B cell (primary cell): ENCODE measurements around the gene CXCL12. TPM values are rescaled to one million over a fixed set of nuclear protein-coding genes. Genes with fewer than 3 reads are reported as not detected.

Experiments
- ATAC-seq: fragments of 200-7000 bp; cut with Tn5 transposase; one replicate; pipeline ENCODE4 v1.10.0; 2021; ENCODE audit warnings: low read depth, mild to moderate bottlenecking, moderate number of reproducible peaks, moderate library complexity
- CTCF ChIA-PET: fragments of 350-600 bp; sonication (Branson Sonifier 250); formaldehyde crosslinking; loops from one replicate; lab custom pipeline; 2021; ENCODE audit warnings: antibody characterized with exemption, inconsistent platforms; lab: Charles Lee
- POLR2A ChIA-PET: fragments of 350-600 bp; sonication (Branson Sonifier 250); formaldehyde crosslinking; loops from one replicate; lab custom pipeline; 2021; ENCODE audit warnings: antibody characterized with exemption; lab: Charles Lee
- DNase-seq: peaks from one replicate; pipeline ENCODE4 v3.0.0; 2013
- H2AFZ ChIP-seq: 2 replicates; pipeline ENCODE4 v1.6.1; 2012; ENCODE audit warnings: mild to moderate bottlenecking, low read depth, low read length; ENCODE audit not compliant: insufficient read depth, poor library complexity, severe bottlenecking
- H3K27ac ChIP-seq, 2 donors: 1 replicate in 1 of 2; 2 replicates in 1 of 2; pipeline ENCODE4 v1.5.1; 2012 to 2013; ENCODE audit warnings: low read length in 2 of 2, mild to moderate bottlenecking in 2 of 2, moderate library complexity in 1 of 2
- H3K27me3 ChIP-seq, 4 experiments: fragments of 200-600 bp in 1 of 4; sonication (generic) in 1 of 4; replicated peaks in 1 of 4; 1 replicate in 2 of 4; 2 replicates in 2 of 4; pipeline versions ENCODE4 v1.6.1 to v1.7.0; 2013 to 2016; ENCODE audit warnings: low read length in 3 of 4, mild to moderate bottlenecking in 2 of 4, mixed read lengths in 1 of 4, moderate library complexity in 1 of 4; ENCODE audit not compliant: insufficient read depth in 4 of 4, control insufficient read depth in 3 of 4; ENCODE audit errors: control extremely low read depth in 1 of 4
- H3K36me3 ChIP-seq, 2 experiments: replicated peaks in 1 of 2; 1 replicate in 1 of 2; 2 replicates in 1 of 2; pipeline versions ENCODE4 v1.6.1 to v1.7.1; 2013; ENCODE audit warnings: low read length in 1 of 2; ENCODE audit not compliant: insufficient read depth in 2 of 2, control insufficient read depth in 1 of 2; ENCODE audit errors: control extremely low read depth in 1 of 2, extremely low read depth in 1 of 2
- H3K4me1 ChIP-seq, 2 donors: fragments of 200-600 bp in 1 of 2; sonication (generic) in 1 of 2; 1 replicate in 1 of 2; 2 replicates in 1 of 2; pipeline versions ENCODE4 v1.5.1 to v1.6.1; 2013 to 2017; ENCODE audit warnings: low read length in 2 of 2; ENCODE audit not compliant: control insufficient read depth in 2 of 2, insufficient read depth in 2 of 2
- H3K4me2 ChIP-seq: replicated peaks from 2 replicates; pipeline ENCODE3; 2012; ENCODE audit warnings: mild to moderate bottlenecking, low read depth, low read length; ENCODE audit not compliant: poor library complexity, severe bottlenecking
- H3K4me3 ChIP-seq, 5 experiments: fragments of 200-600 bp in 1 of 5; sonication (generic) in 1 of 5; 1 replicate in 3 of 5; 2 replicates in 2 of 5; pipeline versions ENCODE4 v1.5.1 to v1.7.0; 2011 to 2016; ENCODE audit warnings: low read length in 4 of 5, mild to moderate bottlenecking in 4 of 5, low read depth in 2 of 5, control low read depth in 1 of 5, moderate library complexity in 1 of 5; ENCODE audit not compliant: insufficient read depth in 1 of 5; ENCODE audit errors: control extremely low read depth in 1 of 5, extremely low read depth in 1 of 5
- H3K79me2 ChIP-seq: fragments of 200-600 bp; sonication (generic); one replicate; pipeline ENCODE4 v1.6.0; 2016; ENCODE audit warnings: low read length; ENCODE audit not compliant: control insufficient read depth, insufficient read depth
- H3K9ac ChIP-seq: fragments of 200-600 bp; sonication (generic); 2 replicates; pipeline ENCODE4 v1.6.1; 2017; ENCODE audit warnings: mild to moderate bottlenecking, low read length, moderate library complexity
- H3K9me3 ChIP-seq, 3 donors: one replicate each; pipeline versions ENCODE4 v1.6.1 to v1.7.1; 2013; ENCODE audit warnings: low read length in 2 of 3; ENCODE audit not compliant: control insufficient read depth in 2 of 3, insufficient read depth in 1 of 3; ENCODE audit errors: control extremely low read depth in 1 of 3
- H4K20me1 ChIP-seq: 2 replicates; pipeline ENCODE4 v1.6.0; 2012; ENCODE audit warnings: mild to moderate bottlenecking, low read length; ENCODE audit not compliant: insufficient read depth, control insufficient read depth, poor library complexity, severe bottlenecking
- H3K27ac Mint-ChIP-seq: one replicate; pipeline ENCODE4 v1.8.0; 2021; ENCODE audit warnings: mixed read lengths
- H3K27me3 Mint-ChIP-seq: one replicate; pipeline ENCODE4 v1.8.0; 2021; ENCODE audit warnings: mixed read lengths
- H3K4me1 Mint-ChIP-seq: one replicate; pipeline ENCODE4 v1.8.0; 2021; ENCODE audit warnings: mixed read lengths
- H3K4me3 Mint-ChIP-seq: one replicate; pipeline ENCODE4 v1.8.0; 2021; ENCODE audit warnings: mixed read lengths
- H3K9me3 Mint-ChIP-seq: one replicate; pipeline ENCODE4 v1.8.0; 2022; ENCODE audit warnings: mixed read lengths; ENCODE audit not compliant: insufficient read depth
- CTCF ChIP-seq: fragments of 200-600 bp; IDR thresholded peaks from one replicate; pipeline ENCODE4 v1.8.0; 2022; ENCODE audit warnings: antibody characterized with exemption, mild to moderate bottlenecking
- EZH2 ChIP-seq: IDR thresholded peaks from 2 replicates; pipeline ENCODE4 v1.6.1; 2012; ENCODE audit warnings: borderline replicate concordance, low read depth, mild to moderate bottlenecking, moderate library complexity, low read length; ENCODE audit not compliant: insufficient read depth, poor library complexity, severe bottlenecking
- WGBS: methylation state at CpG from one replicate; pipeline ENCODE4 v1.1.5; 2013; ENCODE audit warnings: missing lambda C conversion rate; ENCODE audit not compliant: insufficient coverage; 5-methylcytosine and 5-hydroxymethylcytosine counted together
- intact Hi-C: fragments of 100-400 bp; cut with micrococcal nuclease; formaldehyde crosslinking; loops from one replicate; pipeline ENCODE4 v1.10.0; 2022
- polyA plus RNA-seq: library from polyadenylated mRNA; depleted of rRNA; stranded (reverse); fragments of >200 nt; gene quantifications from 2 replicates; pipeline ENCODE4 v1.2.3, GENCODE V29; 2012
- total RNA-seq, 2 donors: library from RNA; stranded (reverse); fragments of 120-200 nt in 1 of 2; gene quantifications; 1 replicate in 1 of 2; 2 replicates in 1 of 2; pipeline versions ENCODE4 v1.2.3 to v1.2.4, GENCODE V29; 2013 to 2022

The CXCL12 gene
- total and polyA plus RNA-seq, 2 donors (not counting 1 experiment from before 2014, with no cell fraction given): not detected

DNA sequence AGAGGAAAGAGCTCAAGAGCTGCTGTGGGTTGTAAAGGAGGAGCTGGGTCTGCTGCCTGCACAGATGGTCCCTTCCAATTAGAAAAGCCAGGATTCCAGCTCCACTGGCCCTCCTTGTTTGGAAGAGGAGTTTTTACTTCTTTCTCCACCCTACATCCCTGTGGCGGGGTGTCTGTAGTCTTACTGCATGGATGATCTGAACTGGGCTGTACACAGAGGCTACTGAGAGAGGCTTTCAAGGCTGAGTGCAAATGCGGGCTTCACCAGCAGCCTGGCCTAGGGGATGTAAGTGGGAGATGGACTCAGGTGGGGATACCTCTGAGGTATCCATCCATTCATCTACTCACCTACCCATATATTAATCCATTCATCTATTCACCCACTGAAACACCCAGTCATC lies 7.1 kb upstream of the CXCL12 start:
- WGBS: no CpG with 5 or more reads among the region's 2 CpGs
- peaks cover 33% of the 10 kb centered on the region for H3K27me3 Mint-ChIP-seq
- POLR2A ChIA-PET: no interaction called here
- no peak for TF ChIP-seq EZH2
- TF ChIP-seq CTCF: no peak
- no peaks in the 10 kb centered on the region for H3K79me2 ChIP-seq
- no peak overlapping the region for H2AFZ ChIP-seq
- no peak overlapping the region for H3K4me2 ChIP-seq
- no peaks in the 10 kb centered on the region for H3K4me1 Mint-ChIP-seq
- ATAC-seq (no peak), DNase-seq (no peak)
- no peak overlapping the region for H3K4me3 Mint-ChIP-seq
- H3K4me3 ChIP-seq: no peak overlapping the region
- no peak overlapping the region for H3K9ac ChIP-seq
- peaks cover 0 to under 1% (median 0%) of the 10 kb centered on the region in 3 donors for H3K9me3 ChIP-seq
- H3K4me1 ChIP-seq: no peaks in the 10 kb centered on the region
- peaks cover 0 to 14% (median 2%) of the 10 kb centered on the region in 4 experiments for H3K27me3 ChIP-seq
- no peak overlapping the region for H3K27ac Mint-ChIP-seq
- H3K36me3 ChIP-seq: no peaks in the 10 kb centered on the region
- CTCF ChIA-PET: no interaction called here
- no peak overlapping the region for H3K27ac ChIP-seq
- H4K20me1 ChIP-seq: no peaks in the 10 kb centered on the region
- no peaks in the 10 kb centered on the region for H3K9me3 Mint-ChIP-seq
- intact Hi-C loops: no loop called here

DNA sequence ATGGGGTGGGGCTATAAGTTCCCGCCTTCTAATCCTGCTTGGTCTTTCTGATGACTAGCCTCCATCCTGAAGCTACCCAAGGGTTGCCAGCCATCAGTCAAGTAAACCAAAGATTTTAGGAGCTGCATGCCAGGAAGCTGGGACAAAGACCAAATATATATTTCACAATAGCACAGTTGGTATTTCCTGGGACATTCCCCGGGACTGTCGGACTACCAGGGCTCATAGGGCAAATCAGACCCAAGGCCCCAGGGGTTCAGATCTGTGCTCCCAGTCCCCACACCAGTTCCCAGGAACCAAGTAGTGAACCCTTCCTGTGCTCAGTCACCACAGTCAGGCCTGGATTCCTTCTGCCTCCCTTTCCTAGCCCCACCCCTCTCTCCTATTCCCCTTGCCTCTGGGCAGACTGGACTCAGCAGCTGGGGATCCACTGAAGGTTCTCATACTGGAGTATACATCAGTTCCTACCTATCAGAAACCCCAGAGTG lies 5.7 kb upstream of the CXCL12 start:
- no peak overlapping the region for H3K4me3 ChIP-seq
- no peak overlapping the region for H3K4me2 ChIP-seq
- Mint-ChIP-seq H3K4me1 (peaks cover 2% of the 10 kb centered on the region), H3K27me3 (peaks cover 31% of the 10 kb centered on the region), H3K27ac (no peak overlapping the region), H3K4me3 (no peak overlapping the region), H3K9me3 (no peaks in the 10 kb centered on the region)
- CTCF ChIA-PET: no interaction called here
- intact Hi-C loops: no loop called here
- POLR2A ChIA-PET: no interaction called here
- peaks cover 0 to 25% (median 7%) of the 10 kb centered on the region in 4 experiments for H3K27me3 ChIP-seq
- TF ChIP-seq EZH2: no peak
- no peak for TF ChIP-seq CTCF
- H3K36me3 ChIP-seq: no peaks in the 10 kb centered on the region
- ATAC-seq (no peak), DNase-seq (no peak)
- H3K4me1 ChIP-seq: no peaks in the 10 kb centered on the region
- no peak overlapping the region for H3K27ac ChIP-seq
- H2AFZ ChIP-seq: no peak overlapping the region
- no peaks in the 10 kb centered on the region for H3K79me2 ChIP-seq
- H3K9me3 ChIP-seq: peaks cover 0 to 4% (median 0%) of the 10 kb centered on the region in 3 donors
- H3K9ac ChIP-seq: no peak overlapping the region
- no peaks in the 10 kb centered on the region for H4K20me1 ChIP-seq
- WGBS: 97% methylated on average over 2 of the region's 3 CpGs
